Liver (tissue), 9 donors: ENCODE data around the gene MAGEF1. TPM values are rescaled to one million over a fixed set of nuclear protein-coding genes. Genes with fewer than 3 reads are reported as not detected.

Experiments used
- DNase-seq: peaks from one replicate; pipeline ENCODE4 v3.0.0-alpha.2; 2017; ENCODE audit warnings: low spot score
- H3K27ac ChIP-seq, 2 donors: one replicate each; pipeline ENCODE4 v1.7.0; 2013; ENCODE audit warnings: inconsistent platforms in 2 of 2, low read length in 2 of 2, control low read depth in 1 of 2, low read depth in 1 of 2, mild to moderate bottlenecking in 1 of 2
- H3K27me3 ChIP-seq, 4 donors: one replicate each; pipeline versions ENCODE4 v1.6.1 to v1.7.0; 2013; ENCODE audit warnings: low read length in 3 of 4, inconsistent platforms in 1 of 4, mild to moderate bottlenecking in 1 of 4, moderate library complexity in 1 of 4; ENCODE audit not compliant: control insufficient read depth in 4 of 4, insufficient read depth in 4 of 4
- H3K36me3 ChIP-seq, 4 donors: one replicate each; pipeline versions ENCODE4 v1.6.1 to v1.7.0; 2013; ENCODE audit warnings: low read length in 3 of 4, mild to moderate bottlenecking in 3 of 4, low read depth in 1 of 4, moderate library complexity in 1 of 4; ENCODE audit not compliant: control insufficient read depth in 4 of 4, insufficient read depth in 3 of 4
- H3K4me1 ChIP-seq, 4 donors: one replicate each; pipeline versions ENCODE4 v1.6.1 to v1.7.0; 2013; ENCODE audit warnings: low read length in 3 of 4, mild to moderate bottlenecking in 3 of 4, moderate library complexity in 1 of 4; ENCODE audit not compliant: control insufficient read depth in 4 of 4, insufficient read depth in 4 of 4
- H3K4me3 ChIP-seq, 3 donors: one replicate each; pipeline versions ENCODE4 v1.6.1 to v1.7.0; 2013; ENCODE audit warnings: low read length in 3 of 3, control low read depth in 1 of 3, low read depth in 1 of 3, mild to moderate bottlenecking in 1 of 3
- H3K9ac ChIP-seq, 2 donors: one replicate each; pipeline ENCODE4 v1.7.0; 2013; ENCODE audit warnings: low read length in 2 of 2, mild to moderate bottlenecking in 2 of 2, moderate library complexity in 2 of 2, control low read depth in 1 of 2, low read depth in 1 of 2
- H3K9me3 ChIP-seq, 4 donors: one replicate each; pipeline versions ENCODE4 v1.6.1 to v1.7.0; 2013; ENCODE audit warnings: low read length in 3 of 4; ENCODE audit not compliant: control insufficient read depth in 4 of 4
- ATF3 ChIP-seq: IDR thresholded peaks from 2 replicates; pipeline ENCODE4 v1.6.1; 2016; ENCODE audit warnings: antibody characterized with exemption
- CTCF ChIP-seq: fragments of 150-350 bp; IDR thresholded peaks from 2 replicates; pipeline ENCODE4 v1.5.1; 2017; ENCODE audit warnings: improper control_type of control experiment, low read depth, low read length; ENCODE audit not compliant: missing input control
- FOXA1 ChIP-seq: IDR thresholded peaks from 2 replicates; pipeline ENCODE4 v1.6.1; 2016; ENCODE audit warnings: antibody characterized with exemption
- GABPA ChIP-seq, 2 donors: IDR thresholded peaks in 1 of 2; conservative IDR thresholded peaks in 1 of 2; 2 replicates each; pipeline ENCODE4 v1.6.1; 2016; ENCODE audit warnings: antibody characterized with exemption in 2 of 2, mild to moderate bottlenecking in 1 of 2, moderate library complexity in 1 of 2
- HNF4A ChIP-seq, 2 donors: conservative IDR thresholded peaks; 2 replicates each; pipeline ENCODE4 v1.6.1; 2016; ENCODE audit warnings: antibody characterized with exemption in 2 of 2, mild to moderate bottlenecking in 2 of 2
- MAX ChIP-seq: IDR thresholded peaks from 2 replicates; pipeline ENCODE4 v1.6.1; 2016; ENCODE audit warnings: antibody characterized with exemption
- REST ChIP-seq: IDR thresholded peaks from 2 replicates; pipeline ENCODE4 v1.6.1; 2016; ENCODE audit warnings: antibody characterized with exemption, mild to moderate bottlenecking
- RXRA ChIP-seq, 2 donors: IDR thresholded peaks; 2 replicates each; pipeline ENCODE4 v1.6.1; 2017 to 2018; ENCODE audit warnings: antibody characterized with exemption in 2 of 2, mild to moderate bottlenecking in 1 of 2
- SP1 ChIP-seq: IDR thresholded peaks from 2 replicates; pipeline ENCODE4 v1.6.1; 2018; ENCODE audit warnings: antibody characterized with exemption, mild to moderate bottlenecking
- YY1 ChIP-seq: IDR thresholded peaks from 2 replicates; pipeline ENCODE4 v1.6.1; 2016; ENCODE audit warnings: antibody characterized with exemption, mild to moderate bottlenecking
- ZBTB33 ChIP-seq: IDR thresholded peaks from 2 replicates; pipeline ENCODE4 v1.6.1; 2016; ENCODE audit warnings: antibody characterized with exemption
- WGBS: extraction: QIAGEN DNeasy Blood & Tissue Kit; methylation state at CpG from one replicate; pipeline ENCODE4 v1.1.7; 2013; 5-methylcytosine and 5-hydroxymethylcytosine counted together
- polyA plus RNA-seq, 2 donors: library from polyadenylated mRNA; stranded (reverse) in 1 of 2; unstranded in 1 of 2; fragments of 200-250 nt in 1 of 2; fragments of >200 nt in 1 of 2; fragmentation: Nextera tagmentation in 1 of 2; extraction: Ambion mirVana in 1 of 2; gene quantifications; one replicate each; pipeline versions ENCODE4 v1.2.1 to v1.2.3, GENCODE V29; 2013 to 2015
- total RNA-seq, 2 donors: library from RNA; depleted of rRNA; stranded (reverse); fragments of >200 nt; gene quantifications; one replicate each; pipeline ENCODE4 v1.2.3, GENCODE V29; 2014
- donor health status: healthy.
- donor health status: healthy.
- donor health status: healthy.
- donor health status: healthy.
- donor health status: healthy.

The MAGEF1 gene
- total and polyA plus RNA-seq, 4 donors, result 12.9 to 15.5 (median 14.3) TPM

GRCh38 chr3:184739594-184740505, 28.0 kb upstream of the MAGEF1 start (continued):
- TF ChIP-seq GABPA (IDR thresholded peaks at IDR 0.05 in 1 of 2, conservative IDR thresholded peaks at IDR 0.05 in 1 of 2), result no peak
- no peak for TF ChIP-seq CTCF
- no peak for TF ChIP-seq YY1
- no peak for TF ChIP-seq HNF4A (conservative IDR thresholded peaks at IDR 0.05)
- TF ChIP-seq FOXA1, result no peak
- no peak for TF ChIP-seq SP1

- no peaks in the 10 kb centered on the region for H3K9me3 ChIP-seq
- no peaks in the 10 kb centered on the region for H3K4me1 ChIP-seq
- H3K9ac ChIP-seq, result no peak overlapping the region
- peaks cover 0 to 2% (median 0%) of the 10 kb centered on the region in 4 donors for H3K27me3 ChIP-seq
- TF ChIP-seq ATF3 (no peak), REST (no peak), RXRA (IDR thresholded peaks at IDR 0.05) (no peak), GABPA (IDR thresholded peaks at IDR 0.05 in 1 of 2, conservative IDR thresholded peaks at IDR 0.05 in 1 of 2) (no peak), ZBTB33 (no peak), CTCF (no peak), HNF4A (conservative IDR thresholded peaks at IDR 0.05) (no peak), MAX (no peak), SP1 (no peak)
- H3K4me3 ChIP-seq, result no peak overlapping the region
- WGBS, result 89% methylated on average over 4 of the region's 4 CpGs
- no peak overlapping the region for H3K27ac ChIP-seq
- no peaks in the 10 kb centered on the region for H3K36me3 ChIP-seq
- no peak for DNase-seq
These were observed 27.1 kb upstream of the MAGEF1 start for GRCh38 chr3:184738982-184739381.
